NCI-H1436 treated with DMSO at 0.1 percent for 48 hours (cell line): ENCODE results near the gene DYSF.

Source experiments
- DNase-seq: peaks from one replicate; lab custom pipeline; 2025; lab: John Stamatoyannopoulos, UW

The DYSF gene

GRCh38 chr2:71502941-71503738 is 49.8 kb downstream of the DYSF start:
- no peak for DNase-seq

GRCh38 chr2:71503837-71504236 is 50.5 kb downstream of the DYSF start:
- no peak for DNase-seq

GRCh38 chr2:71504611-71505010 is 51.2 kb downstream of the DYSF start:
- DNase-seq = no peak

GRCh38 chr2:71505086-71505769 is 51.9 kb downstream of the DYSF start:
- DNase-seq = no peak

- no peak for DNase-seq
Observed at GRCh38 chr2:71505770-71506140, 52.4 kb downstream of the DYSF start.

- no peak for DNase-seq
Observed at GRCh38 chr2:71506222-71507153, 53.1 kb downstream of the DYSF start.

GRCh38 chr2:71507476-71507875 is 54.1 kb downstream of the DYSF start:
- no peak for DNase-seq

GRCh38 chr2:71510196-71510807 is 56.9 kb downstream of the DYSF start:
- no peak for DNase-seq

GRCh38 chr2:71510938-71511337 is 57.6 kb downstream of the DYSF start:
- no peak for DNase-seq

GRCh38 chr2:71511776-71512175 is 58.4 kb downstream of the DYSF start:
- DNase-seq = no peak

GRCh38 chr2:71512386-71512785 is 59.0 kb downstream of the DYSF start:
- DNase-seq = no peak

GRCh38 chr2:71513096-71513495 is 59.7 kb downstream of the DYSF start:
- DNase-seq = no peak

GRCh38 chr2:71513721-71514120 is 60.4 kb downstream of the DYSF start:
- DNase-seq = no peak

GRCh38 chr2:71516253-71516888 is 63.0 kb downstream of the DYSF start:
- DNase-seq = no peak

- DNase-seq = no peak
Observed at GRCh38 chr2:71517851-71518250, 64.5 kb downstream of the DYSF start.

GRCh38 chr2:71521436-71521950 is 68.1 kb downstream of the DYSF start:
- no peak for DNase-seq

GRCh38 chr2:71524476-71524875 is 71.1 kb downstream of the DYSF start:
- DNase-seq = no peak

GRCh38 chr2:71526141-71526540 is 72.8 kb downstream of the DYSF start:
- DNase-seq = no peak

GRCh38 chr2:71526975-71527374 is 73.6 kb downstream of the DYSF start:
- DNase-seq = no peak

- DNase-seq = no peak
Observed at GRCh38 chr2:71528131-71528591, 74.8 kb downstream of the DYSF start.

- no peak for DNase-seq
Observed at GRCh38 chr2:71528749-71529148, 75.4 kb downstream of the DYSF start.
